Omental fat pad (tissue), 4 donors: Measurements from ENCODE around the gene AKT1S1. TPM values are rescaled to one million over a fixed set of nuclear protein-coding genes. Genes with fewer than 3 reads are reported as not detected.

ENCODE experiments used
- ATAC-seq: fragments of 150-250 bp; one replicate; pipeline ENCODE4 v1.9.1; 2016; ENCODE audit warnings: mild to moderate bottlenecking, moderate library complexity; ENCODE audit not compliant: low FRiP score
- DNase-seq: peaks from one replicate; pipeline ENCODE4 v3.0.0-alpha.2; 2019; ENCODE audit warnings: low spot score
- total RNA-seq, 4 donors: library from RNA; depleted of rRNA; stranded (reverse); fragments of >200 nt; gene quantifications; one replicate each; pipeline ENCODE4 v1.1.0, GENCODE V29; 2016
- TF ChIP-seq, protein P1 (sequence below), 3 donors: fragments of 450-650 bp; IDR thresholded peaks; one replicate each; pipeline ENCODE4 v1.5.1; 2016 to 2017; ENCODE audit warnings: antibody characterized with exemption in 3 of 3, mild to moderate bottlenecking in 3 of 3, moderate library complexity in 2 of 3

AKT1S1 gene
- total RNA-seq, 4 donors from 2014 or later: 12.2 to 18.3 (median 14.7) TPM

DNA sequence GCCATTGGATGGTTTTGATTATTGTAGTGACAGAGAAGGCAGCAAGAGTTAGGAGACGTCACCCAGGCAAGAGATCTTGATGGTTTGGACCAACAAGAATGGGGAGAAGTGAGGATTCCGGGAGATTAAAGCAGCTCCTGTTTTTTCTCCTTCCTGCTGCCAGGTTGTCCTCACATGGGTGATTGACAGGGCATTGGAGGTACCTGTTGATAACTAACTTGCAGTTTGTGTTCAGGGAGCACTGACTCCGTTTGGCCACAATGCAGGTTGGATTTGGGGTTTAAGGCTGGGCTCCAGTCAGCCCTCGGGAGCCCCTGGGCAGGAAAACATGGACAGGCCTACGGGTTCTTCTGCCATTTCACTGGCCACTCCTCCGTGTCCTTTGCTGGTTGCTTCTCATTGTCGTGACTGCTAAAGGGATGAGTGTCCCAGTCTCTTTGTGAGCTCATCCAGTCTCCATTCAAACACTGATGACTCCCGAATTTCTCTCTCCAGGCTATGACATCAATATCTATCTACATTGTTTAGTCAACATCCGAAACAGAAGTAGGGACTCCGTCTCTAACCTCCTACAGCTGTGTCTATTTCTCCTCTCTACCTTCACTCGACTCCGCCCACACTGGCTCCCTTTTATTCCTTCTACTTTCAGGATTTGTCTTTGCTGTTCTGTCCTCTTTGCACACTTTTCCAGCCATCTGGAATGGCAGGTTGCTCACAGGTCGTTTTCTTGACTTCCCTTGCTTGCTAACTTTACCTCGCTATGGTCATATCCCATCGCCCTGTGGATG lies 27.5 kb downstream of the AKT1S1 start:
- ATAC-seq (no peak), DNase-seq (no peak)
- TF ChIP-seq, protein P1, sequence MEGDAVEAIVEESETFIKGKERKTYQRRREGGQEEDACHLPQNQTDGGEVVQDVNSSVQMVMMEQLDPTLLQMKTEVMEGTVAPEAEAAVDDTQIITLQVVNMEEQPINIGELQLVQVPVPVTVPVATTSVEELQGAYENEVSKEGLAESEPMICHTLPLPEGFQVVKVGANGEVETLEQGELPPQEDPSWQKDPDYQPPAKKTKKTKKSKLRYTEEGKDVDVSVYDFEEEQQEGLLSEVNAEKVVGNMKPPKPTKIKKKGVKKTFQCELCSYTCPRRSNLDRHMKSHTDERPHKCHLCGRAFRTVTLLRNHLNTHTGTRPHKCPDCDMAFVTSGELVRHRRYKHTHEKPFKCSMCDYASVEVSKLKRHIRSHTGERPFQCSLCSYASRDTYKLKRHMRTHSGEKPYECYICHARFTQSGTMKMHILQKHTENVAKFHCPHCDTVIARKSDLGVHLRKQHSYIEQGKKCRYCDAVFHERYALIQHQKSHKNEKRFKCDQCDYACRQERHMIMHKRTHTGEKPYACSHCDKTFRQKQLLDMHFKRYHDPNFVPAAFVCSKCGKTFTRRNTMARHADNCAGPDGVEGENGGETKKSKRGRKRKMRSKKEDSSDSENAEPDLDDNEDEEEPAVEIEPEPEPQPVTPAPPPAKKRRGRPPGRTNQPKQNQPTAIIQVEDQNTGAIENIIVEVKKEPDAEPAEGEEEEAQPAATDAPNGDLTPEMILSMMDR (IDR thresholded peaks at IDR 0.05): no peak

DNA sequence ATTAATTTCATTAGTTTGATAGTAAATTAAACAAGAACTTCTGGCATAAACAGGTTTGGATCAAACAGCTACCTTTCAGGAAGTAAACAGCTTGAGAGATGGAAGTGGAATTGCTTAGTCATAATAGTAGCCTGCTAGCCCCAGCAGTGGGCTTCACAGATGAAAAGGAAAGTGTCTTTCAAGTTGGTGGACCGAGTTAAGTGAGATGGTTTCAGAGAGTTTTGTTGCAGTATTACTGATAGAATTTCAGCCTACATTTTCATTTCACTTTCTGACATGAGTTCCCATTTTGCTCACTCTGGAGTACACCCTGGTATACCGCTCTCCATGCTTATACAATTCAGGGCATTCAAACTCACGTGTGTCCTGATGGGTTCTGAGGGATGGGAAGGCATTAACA lies 28.2 kb downstream of the AKT1S1 start:
- ATAC-seq: no peak
- DNase-seq: no peak
- TF ChIP-seq, protein P1 (IDR thresholded peaks at IDR 0.05): no peak

DNA sequence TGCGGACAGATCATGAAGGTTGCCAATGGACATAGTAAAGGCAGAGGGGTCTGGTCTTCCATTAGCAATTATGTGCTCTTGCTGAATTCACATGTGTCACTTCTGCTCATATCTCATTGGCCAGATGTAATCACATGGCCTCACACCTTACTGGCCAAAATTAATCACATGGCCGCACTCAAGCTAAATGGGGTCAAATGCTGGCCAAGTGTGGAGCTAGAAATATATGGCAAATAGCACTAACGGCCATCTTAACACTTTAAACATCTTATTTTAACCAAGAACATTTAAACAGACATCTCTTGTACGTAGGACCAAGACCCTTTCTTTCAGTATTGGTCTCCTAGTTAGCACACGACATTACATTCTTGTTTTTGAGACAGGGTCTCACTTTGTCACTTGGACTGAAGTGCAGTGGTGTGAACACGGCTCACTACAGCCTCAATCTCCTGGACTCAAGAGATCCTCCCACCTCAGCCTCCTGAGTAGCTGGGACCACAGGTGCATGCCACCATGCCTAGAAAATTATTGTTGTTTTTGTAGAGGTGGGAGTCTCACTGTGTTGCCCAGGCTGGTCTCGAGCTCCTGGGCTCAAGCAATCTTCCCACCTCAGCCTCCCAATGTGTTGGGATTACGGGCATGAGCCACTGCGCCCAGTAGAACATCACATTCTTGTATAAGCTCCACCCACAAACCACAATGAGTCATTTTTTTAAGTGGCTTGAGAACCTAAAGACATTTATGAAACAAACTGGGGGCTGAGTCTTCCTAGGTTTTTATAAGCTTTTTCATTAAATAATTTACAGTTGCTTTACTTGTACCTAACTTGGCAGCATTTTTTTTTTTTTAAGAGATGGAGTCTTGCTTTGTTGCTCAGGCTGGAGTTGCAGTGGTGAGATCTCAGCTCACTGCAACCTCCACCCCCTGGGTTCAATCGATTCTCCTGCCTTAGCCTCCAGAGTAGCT lies 29.1 kb downstream of the AKT1S1 start:
- DNase-seq: no peak
- TF ChIP-seq, protein P1 (IDR thresholded peaks at IDR 0.05): no peak
- no peak for ATAC-seq

DNA sequence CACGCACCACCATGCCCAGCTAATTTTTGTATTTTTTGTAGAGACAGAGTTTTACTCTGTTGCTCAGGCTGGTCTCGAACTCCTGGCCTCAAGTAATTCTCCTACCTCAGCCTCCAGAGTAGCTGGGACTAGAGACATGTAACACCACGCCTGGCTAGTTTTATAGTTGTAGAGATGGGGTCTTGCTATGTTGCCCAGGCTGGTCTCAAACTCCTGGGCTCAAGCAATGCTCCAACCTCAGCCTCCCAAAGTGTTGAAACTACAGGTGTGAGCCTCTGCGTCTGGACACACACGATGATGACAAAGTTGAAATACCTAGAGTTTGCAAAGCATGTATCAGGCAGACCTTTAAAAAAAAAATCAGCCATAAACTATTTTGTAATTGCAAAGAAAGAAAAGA lies 30.7 kb downstream of the AKT1S1 start:
- ATAC-seq (no peak), DNase-seq (no peak)
- TF ChIP-seq, protein P1 (IDR thresholded peaks at IDR 0.05): no peak

DNA sequence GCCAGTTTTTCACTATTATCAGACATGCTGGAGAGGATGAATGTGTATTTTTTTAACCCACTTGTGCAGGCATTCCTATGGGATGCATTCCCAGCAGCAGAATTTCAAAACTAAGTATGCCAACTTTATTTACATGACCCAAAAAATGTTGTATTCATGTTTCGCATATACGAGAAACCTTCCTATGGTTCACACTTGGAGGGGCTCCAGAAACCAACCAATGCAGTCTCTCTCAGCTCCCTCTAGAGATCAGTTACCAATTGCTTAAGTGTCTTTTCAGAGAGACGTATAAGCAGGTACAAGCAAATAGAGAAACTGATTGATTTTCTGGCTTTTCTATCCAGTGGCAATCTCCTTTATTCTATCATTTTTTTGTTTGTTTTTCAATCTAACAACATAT lies 31.7 kb downstream of the AKT1S1 start:
- DNase-seq (no peak), ATAC-seq (no peak)
- TF ChIP-seq, protein P1 (IDR thresholded peaks at IDR 0.05): no peak

DNA sequence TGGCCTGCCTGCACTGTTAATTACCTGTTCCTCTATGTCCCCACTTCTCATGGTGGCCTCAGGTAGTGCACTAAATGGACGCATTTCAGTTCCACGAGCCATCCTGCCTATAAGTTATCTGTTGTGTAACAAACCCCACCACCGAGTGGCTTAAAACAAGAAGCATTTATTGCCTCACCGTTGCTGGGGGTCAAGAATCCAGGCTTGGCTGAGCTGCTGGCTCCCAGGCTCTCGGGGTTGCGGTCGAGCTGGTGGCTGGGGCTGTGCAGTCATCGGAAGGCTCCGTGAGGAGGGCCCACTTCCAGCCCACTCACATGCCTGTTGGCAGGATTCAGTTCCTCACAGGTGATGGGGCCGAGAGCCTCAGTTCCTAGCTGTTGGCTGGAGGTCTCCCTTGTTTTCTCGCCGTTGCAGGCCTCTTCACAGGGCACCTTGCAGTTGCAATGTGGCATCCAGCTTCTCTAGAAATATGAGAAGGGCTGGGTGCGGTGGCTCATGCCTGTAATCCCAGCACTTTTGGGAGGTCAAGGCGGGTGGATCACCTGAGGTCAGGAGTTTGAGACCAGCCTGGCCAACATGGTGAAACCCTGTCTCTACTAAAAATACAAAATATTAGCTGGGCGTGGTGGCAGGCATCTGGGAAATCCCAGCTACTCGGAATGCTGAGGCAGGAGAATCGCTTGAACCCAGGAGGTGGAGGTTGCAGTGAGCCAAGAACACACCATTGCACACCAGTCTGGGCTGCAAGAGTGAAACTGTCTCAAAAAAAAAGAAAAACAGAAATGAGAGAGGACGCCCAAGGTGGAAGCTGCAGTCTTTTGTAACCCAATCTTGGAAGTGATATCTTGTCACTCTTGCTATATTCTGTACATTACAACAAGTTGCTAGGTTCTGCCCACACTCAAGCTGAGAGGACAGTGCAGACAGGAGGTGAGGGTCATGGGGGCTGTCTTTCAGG lies 32.7 kb downstream of the AKT1S1 start:
- DNase-seq: no peak
- TF ChIP-seq, protein P1 (IDR thresholded peaks at IDR 0.05): no peak
- no peak for ATAC-seq
